MG63 (cell line): Measurements from ENCODE around the gene LRRC36. TPM values are rescaled to one million over a fixed set of nuclear protein-coding genes. Genes with fewer than 3 reads are reported as not detected.

Experiments
- total RNA-seq: library from RNA; depleted of rRNA; stranded (reverse); fragments of >200 nt; shearing (Covaris generic); gene quantifications from 2 replicates; pipeline ENCODE4 v1.2.3, GENCODE V29; 2014; ENCODE audit warnings: low replicate concordance; rRNA removed

LRRC36 gene
- total RNA-seq, 1 experiment from 2014 or later, result 0.33 TPM

Other genes starting within 250 kb of the LRRC36 start
- gene PHAF1, start 216.9 kb upstream of the LRRC36 start, total RNA-seq, result 5.6 and 18.9 TPM in 2 replicates
- 5.2 and 10.0 TPM in 2 replicates for gene B3GNT9, start 175.8 kb upstream of the LRRC36 start, total RNA-seq
- gene TRADD, start 166.9 kb upstream of the LRRC36 start, total RNA-seq, result 11.4 and 14.4 TPM in 2 replicates
- gene FBXL8, start 166.9 kb upstream of the LRRC36 start, total RNA-seq, result 2.5 and 7.0 TPM in 2 replicates
- gene HSF4, start 162.1 kb upstream of the LRRC36 start, total RNA-seq, result 3.9 TPM in 1 of 2 replicates, not detected in the other
- 9.9 and 16.5 TPM in 2 replicates for gene NOL3, start 156.3 kb upstream of the LRRC36 start, total RNA-seq
- gene MATCAP1, start 142.9 kb upstream of the LRRC36 start, total RNA-seq, result 5.7 and 8.5 TPM in 2 replicates
- gene EXOC3L1, start 136.7 kb upstream of the LRRC36 start, total RNA-seq, result not detected in 2 replicates
- gene E2F4, start 134.7 kb upstream of the LRRC36 start, total RNA-seq, result 72.5 and 81.0 TPM in 2 replicates
- gene ELMO3, start 127.7 kb upstream of the LRRC36 start, total RNA-seq, result 1.9 TPM in 1 of 2 replicates, not detected in the other
- gene TMEM208, start 99.7 kb upstream of the LRRC36 start, total RNA-seq, result 27.1 and 33.2 TPM in 2 replicates
- gene FHOD1, start 79.3 kb upstream of the LRRC36 start, total RNA-seq, result 7.7 and 8.9 TPM in 2 replicates
- gene SLC9A5, start 77.8 kb upstream of the LRRC36 start, total RNA-seq, result 0.03 TPM in 1 of 2 replicates, not detected in the other
- 78.0 and 80.1 TPM in 2 replicates for gene PLEKHG4, start 47.3 kb upstream of the LRRC36 start, total RNA-seq
- gene KCTD19, start 74 bp upstream of the LRRC36 start, total RNA-seq, result not detected in 2 replicates
- not detected in 2 replicates for gene TPPP3, start 66.7 kb downstream of the LRRC36 start, total RNA-seq
- 2.3 TPM in 1 of 2 replicates, not detected in the other for gene ZDHHC1, start 89.7 kb downstream of the LRRC36 start, total RNA-seq
- gene HSD11B2, start 104.3 kb downstream of the LRRC36 start, total RNA-seq, result not detected in 2 replicates
- 30.8 and 42.3 TPM in 2 replicates for gene ATP6V0D1, start 154.3 kb downstream of the LRRC36 start, total RNA-seq
- gene AGRP, start 156.7 kb downstream of the LRRC36 start, total RNA-seq, result not detected in 2 replicates
- gene RIPOR1, start 202.0 kb downstream of the LRRC36 start, total RNA-seq, result 3.1 and 5.0 TPM in 2 replicates
- gene CTCF, start 235.7 kb downstream of the LRRC36 start, total RNA-seq, result 26.1 and 32.2 TPM in 2 replicates